Mucosa of stomach (tissue), 1 donor: ENCODE data around the gene ALG10B.
"Not testable (repeated sequence)": the region's sequence is repeated elsewhere in the genome, so short reads cannot be mapped to it uniquely, and the experiment has no call there.

Experiments used
- H3K27me3 ChIP-seq: one replicate; pipeline ENCODE4 v1.7.0; 2013; ENCODE audit warnings: mild to moderate bottlenecking, low read length; ENCODE audit not compliant: control insufficient read depth, insufficient read depth
- H3K36me3 ChIP-seq: one replicate; pipeline ENCODE4 v1.7.0; 2013; ENCODE audit warnings: low read length; ENCODE audit not compliant: control insufficient read depth, insufficient read depth
- H3K4me1 ChIP-seq: one replicate; pipeline ENCODE4 v1.7.0; 2013; ENCODE audit warnings: mild to moderate bottlenecking, low read length; ENCODE audit not compliant: control insufficient read depth, insufficient read depth
- H3K4me3 ChIP-seq: one replicate; pipeline ENCODE4 v1.7.0; 2013; ENCODE audit warnings: low read length
- H3K9ac ChIP-seq: one replicate; pipeline ENCODE4 v1.7.0; 2013; ENCODE audit warnings: mild to moderate bottlenecking, low read length, moderate library complexity
- H3K9me3 ChIP-seq: one replicate; pipeline ENCODE4 v1.7.0; 2013; ENCODE audit warnings: mild to moderate bottlenecking, low read length, moderate library complexity; ENCODE audit not compliant: control insufficient read depth
- donor health status: Pancreatic carcinoma.

Gene ALG10B, protein sequence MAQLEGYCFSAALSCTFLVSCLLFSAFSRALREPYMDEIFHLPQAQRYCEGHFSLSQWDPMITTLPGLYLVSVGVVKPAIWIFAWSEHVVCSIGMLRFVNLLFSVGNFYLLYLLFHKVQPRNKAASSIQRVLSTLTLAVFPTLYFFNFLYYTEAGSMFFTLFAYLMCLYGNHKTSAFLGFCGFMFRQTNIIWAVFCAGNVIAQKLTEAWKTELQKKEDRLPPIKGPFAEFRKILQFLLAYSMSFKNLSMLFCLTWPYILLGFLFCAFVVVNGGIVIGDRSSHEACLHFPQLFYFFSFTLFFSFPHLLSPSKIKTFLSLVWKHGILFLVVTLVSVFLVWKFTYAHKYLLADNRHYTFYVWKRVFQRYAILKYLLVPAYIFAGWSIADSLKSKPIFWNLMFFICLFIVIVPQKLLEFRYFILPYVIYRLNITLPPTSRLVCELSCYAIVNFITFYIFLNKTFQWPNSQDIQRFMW

DNA sequence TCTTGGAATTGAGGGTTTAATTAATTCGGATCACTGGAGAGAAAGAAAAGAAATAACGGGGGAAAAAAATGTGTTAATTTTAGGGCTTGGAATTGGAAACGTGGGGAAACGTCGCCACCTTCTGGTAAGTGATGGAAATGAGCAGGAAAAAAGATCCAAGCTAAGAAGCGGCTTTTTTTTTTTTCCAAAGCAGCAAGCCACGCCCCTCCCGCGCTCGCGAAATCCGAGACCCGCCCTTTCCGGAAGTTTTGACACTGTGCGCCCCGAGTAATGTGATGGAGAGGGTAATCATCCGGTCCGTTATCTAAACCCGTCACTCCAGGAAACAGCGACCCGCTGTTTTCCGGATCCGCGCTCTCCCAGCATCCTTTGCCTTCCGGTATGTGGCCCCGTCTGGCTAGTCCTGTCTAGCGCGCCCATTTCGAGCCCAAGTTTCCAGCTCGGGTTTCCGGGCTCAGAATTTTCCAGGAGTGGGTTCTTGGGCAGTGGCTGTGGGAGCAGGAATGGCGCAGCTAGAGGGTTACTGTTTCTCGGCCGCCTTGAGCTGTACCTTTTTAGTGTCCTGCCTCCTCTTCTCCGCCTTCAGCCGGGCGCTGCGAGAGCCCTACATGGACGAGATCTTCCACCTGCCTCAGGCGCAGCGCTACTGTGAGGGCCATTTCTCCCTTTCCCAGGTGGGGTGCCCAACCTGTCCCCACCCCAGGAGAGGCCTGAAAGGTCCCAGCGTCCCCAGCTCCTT is at the start of gene ALG10B:
Gene ALG10B, plus strand, starts transcription at position 384 of the 739 bp plus-strand sequence. Its CDS starts 120 bp downstream, at position 504.
- Histone ChIP-seq H3K36me3 (no peaks in the 10 kb centered on the region), H3K4me3 (peak within 1 kb of the TSS; percentile 69), H3K27me3 (no peaks in the 10 kb centered on the region), H3K9ac (peak within 1 kb of the TSS; percentile 76), H3K9me3 (no peaks in the 10 kb centered on the region), H3K4me1 (no peaks in the 10 kb centered on the region)

DNA sequence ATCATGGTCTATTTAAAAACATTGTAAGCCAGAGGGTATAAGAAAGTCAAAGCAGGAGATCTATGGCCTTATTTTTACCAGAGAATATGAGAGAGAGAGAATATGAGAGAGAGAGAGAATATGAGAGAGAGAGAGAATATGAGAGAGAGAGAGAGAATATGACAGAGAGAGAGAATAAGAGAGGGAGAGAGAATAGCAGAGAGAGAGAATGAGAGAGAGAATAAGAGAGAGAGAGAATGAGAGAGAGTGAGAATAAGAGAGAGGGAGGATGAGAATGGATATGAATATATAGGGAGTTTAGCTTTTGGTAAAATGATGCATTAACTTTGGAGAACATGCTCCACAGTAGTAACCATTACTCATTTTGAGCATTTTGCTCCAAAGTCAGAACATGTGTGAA is 48.0 kb upstream of the ALG10B start:
- Histone ChIP-seq H3K9me3 (no peaks in the 10 kb centered on the region), H3K9ac (no peak overlapping the region), H3K4me3 (no peak overlapping the region), H3K4me1 (no peaks in the 10 kb centered on the region), H3K27me3 (no peaks in the 10 kb centered on the region), H3K36me3 (no peaks in the 10 kb centered on the region)

DNA sequence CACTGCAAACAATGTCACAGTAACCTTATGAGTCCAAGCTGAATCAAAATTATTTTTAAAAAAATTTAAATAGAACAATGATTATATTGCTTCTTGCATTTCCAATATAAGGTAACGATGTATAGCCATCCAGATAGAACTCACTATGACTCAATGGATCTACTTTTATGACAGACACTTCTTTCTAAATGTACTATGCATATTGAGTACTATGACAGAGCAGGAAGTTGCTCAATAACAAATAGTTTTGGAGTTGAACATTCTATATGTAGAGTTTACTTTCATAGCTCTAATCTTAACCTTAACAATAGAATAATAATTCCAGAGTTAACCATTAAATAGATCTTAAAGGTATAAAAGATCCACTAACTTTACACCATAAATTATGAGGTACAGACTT is 46.7 kb upstream of the ALG10B start:
- Histone ChIP-seq H3K36me3 (no peaks in the 10 kb centered on the region), H3K9me3 (no peaks in the 10 kb centered on the region), H3K27me3 (no peaks in the 10 kb centered on the region), H3K9ac (no peak overlapping the region), H3K4me3 (no peak overlapping the region), H3K4me1 (no peaks in the 10 kb centered on the region)

DNA sequence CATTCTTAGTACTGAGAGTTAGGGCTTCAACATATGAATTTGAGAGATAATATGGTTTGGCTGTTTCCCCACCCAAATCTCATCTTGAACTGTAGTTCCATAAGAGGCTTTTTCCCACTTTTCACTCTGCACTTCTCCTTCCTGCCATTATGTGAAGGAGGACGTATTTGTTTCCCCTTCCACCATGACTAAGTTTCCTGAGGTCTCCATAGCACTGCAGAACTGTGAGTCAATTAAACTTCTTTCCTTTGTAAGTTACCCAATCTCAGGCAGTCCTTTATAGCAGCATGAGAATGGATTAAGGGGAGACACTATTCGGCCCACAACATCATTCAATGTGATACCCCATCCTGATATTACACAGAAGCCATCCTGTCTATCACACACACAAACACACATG is 36.8 kb upstream of the ALG10B start:
- Histone ChIP-seq H3K4me1 (no peaks in the 10 kb centered on the region), H3K9ac (no peak overlapping the region), H3K4me3 (no peak overlapping the region), H3K36me3 (no peaks in the 10 kb centered on the region), H3K9me3 (no peaks in the 10 kb centered on the region), H3K27me3 (no peaks in the 10 kb centered on the region)

DNA sequence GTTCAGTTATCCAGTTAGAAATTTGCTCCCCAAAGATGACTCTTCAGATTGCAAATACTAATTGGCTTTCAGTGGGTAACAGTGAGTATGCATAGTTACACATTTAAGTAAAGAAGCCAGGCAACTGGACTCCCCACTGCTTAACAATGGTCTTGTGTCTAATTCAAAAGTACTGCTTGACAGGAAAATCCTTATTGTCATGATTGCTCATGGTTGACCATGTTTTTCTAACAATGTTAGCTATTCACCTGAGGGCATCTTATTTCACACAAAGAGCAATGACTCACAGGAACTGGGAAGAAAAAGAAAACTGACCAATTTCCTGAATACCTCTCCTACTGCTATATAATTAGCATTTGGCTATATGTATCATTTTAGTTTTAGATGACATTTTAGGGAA is 33.7 kb upstream of the ALG10B start:
- Histone ChIP-seq H3K27me3 (no peaks in the 10 kb centered on the region), H3K9me3 (no peaks in the 10 kb centered on the region), H3K4me1 (no peaks in the 10 kb centered on the region), H3K9ac (no peak overlapping the region), H3K4me3 (no peak overlapping the region), H3K36me3 (no peaks in the 10 kb centered on the region)

DNA sequence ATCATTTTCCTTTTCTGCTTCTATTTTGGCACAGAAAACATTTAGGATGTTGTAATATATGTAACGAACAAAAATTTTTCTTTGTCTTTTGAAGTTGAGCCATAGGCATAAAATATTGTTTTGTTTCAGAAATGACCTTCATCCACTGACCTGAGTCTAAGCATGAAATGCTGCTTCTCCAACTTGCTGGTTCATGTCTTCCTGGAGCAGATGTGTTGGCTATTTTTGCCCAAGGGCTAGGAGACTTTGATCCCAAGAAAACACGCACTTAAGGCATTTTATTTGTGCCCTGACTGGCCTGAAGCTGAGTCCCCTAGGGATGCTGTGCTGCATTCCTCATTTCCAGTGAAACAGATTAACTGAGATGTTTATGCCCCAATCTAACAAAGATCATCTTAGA is 27.2 kb upstream of the ALG10B start:
- Histone ChIP-seq H3K27me3 (no peaks in the 10 kb centered on the region), H3K9ac (no peak overlapping the region), H3K36me3 (no peaks in the 10 kb centered on the region), H3K9me3 (no peaks in the 10 kb centered on the region), H3K4me1 (no peaks in the 10 kb centered on the region), H3K4me3 (no peak overlapping the region)

DNA sequence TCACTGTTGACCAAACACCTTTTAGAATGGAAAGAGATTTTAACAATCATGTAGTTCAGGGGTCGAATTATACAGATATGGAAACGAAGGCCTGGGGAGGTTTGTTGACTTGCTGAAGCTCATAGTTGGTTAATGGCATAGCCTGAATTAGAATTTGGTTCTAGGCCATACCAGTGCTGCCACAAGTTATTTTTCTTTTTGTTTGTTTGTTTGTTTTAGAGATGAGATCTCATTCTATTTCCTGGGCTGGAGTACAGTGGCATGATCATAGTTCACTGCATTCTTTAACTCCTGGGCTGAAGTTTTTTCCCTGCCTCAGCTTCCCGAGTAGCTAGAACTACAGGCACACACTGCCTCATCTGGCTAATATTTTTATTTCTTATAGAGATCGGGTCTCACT is 25.4 kb upstream of the ALG10B start:
- Histone ChIP-seq H3K9ac (no peak overlapping the region), H3K4me1 (no peaks in the 10 kb centered on the region), H3K4me3 (no peak overlapping the region), H3K9me3 (no peaks in the 10 kb centered on the region), H3K27me3 (no peaks in the 10 kb centered on the region), H3K36me3 (no peaks in the 10 kb centered on the region)

DNA sequence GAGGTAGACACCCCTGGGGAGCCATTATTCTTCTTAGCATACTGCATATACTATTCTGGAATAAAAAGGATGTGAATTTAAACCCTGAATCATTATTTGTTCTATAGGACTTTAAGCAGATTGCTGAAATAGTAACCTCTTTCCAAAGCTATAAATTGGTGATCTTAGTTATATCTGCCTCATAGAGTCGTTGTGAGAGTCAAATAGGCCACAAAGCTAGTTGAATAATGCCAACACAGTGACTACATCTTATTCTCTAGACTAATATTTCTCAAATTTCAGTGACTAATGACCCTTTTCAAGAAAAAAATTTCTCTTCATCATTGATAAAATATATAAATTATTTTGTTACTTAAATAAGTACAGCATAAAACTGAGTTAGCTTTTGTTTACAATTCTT is 13.6 kb upstream of the ALG10B start:
- H3K27me3 ChIP-seq, H3K4me3 ChIP-seq, H3K36me3 ChIP-seq, H3K9me3 ChIP-seq, H3K4me1 ChIP-seq, H3K9ac ChIP-seq: not testable (repeated sequence)

DNA sequence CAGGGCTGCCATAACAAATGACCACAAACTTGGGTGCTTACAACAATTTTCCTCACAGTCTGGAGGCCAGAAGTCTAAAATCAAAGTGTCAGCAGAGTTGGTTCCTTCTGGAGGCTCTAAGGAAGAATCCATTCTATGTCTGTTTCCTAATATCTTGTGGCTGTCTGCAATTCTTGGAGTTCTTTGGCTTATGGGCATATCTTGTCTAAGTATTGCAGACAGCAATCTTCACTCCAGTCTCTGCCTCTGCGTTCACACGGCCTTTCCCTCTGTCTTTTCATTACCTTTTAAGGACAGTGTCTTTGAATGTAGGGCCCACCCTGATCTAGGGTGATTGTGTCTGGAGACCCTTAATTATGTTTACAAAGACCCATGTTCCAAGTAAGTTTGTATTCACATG is 5.4 kb downstream of the ALG10B start:
- H3K4me3 ChIP-seq, H3K36me3 ChIP-seq, H3K9me3 ChIP-seq, H3K9ac ChIP-seq, H3K4me1 ChIP-seq, H3K27me3 ChIP-seq: not testable (repeated sequence)

DNA sequence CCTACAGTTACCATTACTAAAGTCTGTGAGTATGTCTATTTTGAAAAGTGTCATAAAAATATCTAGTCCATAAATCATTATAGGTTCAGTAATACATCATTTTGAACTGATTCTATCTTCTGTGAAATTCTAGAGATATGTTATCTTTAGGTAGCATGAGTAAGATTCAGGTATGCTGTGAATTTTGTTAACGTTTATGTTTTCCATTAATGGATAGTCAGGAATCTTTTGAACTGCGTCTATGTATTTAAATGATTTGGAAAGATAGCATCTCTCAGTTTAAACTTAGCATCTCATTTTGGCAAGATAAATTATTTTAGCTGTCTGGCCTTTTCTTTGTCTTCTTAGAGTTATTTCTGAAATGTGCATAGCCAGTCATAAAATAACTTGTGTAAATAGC is 8.3 kb downstream of the ALG10B start:
- Histone ChIP-seq H3K9me3 (no peaks in the 10 kb centered on the region), H3K4me3 (no peak overlapping the region), H3K36me3 (no peaks in the 10 kb centered on the region), H3K4me1 (no peaks in the 10 kb centered on the region), H3K9ac (no peak overlapping the region), H3K27me3 (no peaks in the 10 kb centered on the region)

DNA sequence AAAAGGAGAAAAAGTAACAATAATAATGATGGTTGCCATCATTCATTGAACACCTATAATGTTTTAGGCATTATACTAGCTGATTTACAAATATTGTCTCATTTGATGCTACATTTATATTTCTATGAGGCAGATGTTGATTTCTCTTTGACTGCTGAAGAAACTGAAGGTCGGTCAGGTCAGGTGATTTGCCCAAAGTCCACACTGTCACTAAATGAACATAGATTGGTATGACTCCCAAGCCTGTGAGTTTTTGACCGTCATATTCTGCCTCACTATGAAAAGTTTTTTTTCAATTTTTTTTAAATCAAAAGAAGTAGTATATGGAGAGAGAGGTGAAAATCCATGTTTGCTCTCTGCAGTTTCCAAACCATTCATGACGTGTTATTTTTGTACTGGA is 10.8 kb downstream of the ALG10B start:
- H3K4me1 ChIP-seq, result no peaks in the 10 kb centered on the region
- H3K27me3 ChIP-seq, result no peaks in the 10 kb centered on the region
- no peak overlapping the region for H3K4me3 ChIP-seq
- H3K36me3 ChIP-seq, result no peaks in the 10 kb centered on the region
- no peak overlapping the region for H3K9ac ChIP-seq
- no peaks in the 10 kb centered on the region for H3K9me3 ChIP-seq

DNA sequence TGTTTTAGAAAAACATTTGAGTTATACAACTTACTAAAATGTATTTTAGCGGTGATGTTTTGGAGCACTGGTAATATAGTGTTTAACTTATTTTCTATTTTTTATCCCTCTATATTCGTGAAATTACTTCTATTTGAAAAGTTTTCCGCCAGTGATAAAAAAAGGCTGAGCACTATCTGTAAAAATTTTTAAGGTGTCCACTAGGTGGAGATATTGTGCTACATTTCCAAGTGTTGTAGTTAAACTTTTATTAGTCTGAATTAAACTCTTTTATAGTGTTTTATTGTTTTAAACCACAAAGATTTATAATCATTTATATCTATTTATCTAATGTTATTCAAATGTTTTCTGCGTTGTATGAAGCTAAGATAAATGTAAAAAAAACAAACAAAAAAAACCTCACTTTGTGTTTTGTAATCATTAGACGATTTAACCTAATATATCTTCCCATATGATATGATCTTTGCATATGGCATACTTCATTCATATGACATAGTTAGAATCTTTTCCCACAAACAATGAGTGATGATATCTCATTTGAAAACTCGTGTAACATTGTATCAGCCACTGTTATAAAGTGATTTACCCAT is 11.8 kb downstream of the ALG10B start:
- no peak overlapping the region for H3K4me3 ChIP-seq
- H3K9ac ChIP-seq, result no peak overlapping the region
- no peaks in the 10 kb centered on the region for H3K27me3 ChIP-seq
- no peaks in the 10 kb centered on the region for H3K36me3 ChIP-seq
- no peaks in the 10 kb centered on the region for H3K9me3 ChIP-seq
- no peaks in the 10 kb centered on the region for H3K4me1 ChIP-seq
